Hepatocyte (in vitro differentiated cells): ENCODE data around the gene DDX39A.

Experiments used
- CTCF ChIP-seq: fragments of 200-600 bp; sonication (generic); IDR thresholded peaks from 2 replicates; pipeline ENCODE4 v1.5.1; 2016; ENCODE audit warnings: antibody characterized with exemption, mild to moderate bottlenecking; ENCODE audit not compliant: poor library complexity
- EZH2phosphoT487 ChIP-seq: fragments of 200-600 bp; sonication (generic); IDR thresholded peaks from one replicate; pipeline ENCODE4 v1.6.1; 2018; ENCODE audit warnings: antibody characterized with exemption, mild to moderate bottlenecking, low read depth, moderate library complexity; ENCODE audit not compliant: unreplicated experiment, severe bottlenecking

GRCh38 chr19:14450168-14450874 is 31.2 kb upstream of the DDX39A start:
- TF ChIP-seq CTCF (no peak), EZH2phosphoT487 (no peak)
